A375 (cell line): ENCODE results near the gene RNF166. TPM values are rescaled to one million over a fixed set of nuclear protein-coding genes. Genes with fewer than 3 reads are reported as not detected.

Experiments used
- total RNA-seq: library from RNA; depleted of rRNA; stranded (reverse); fragments of >200 nt; shearing (Covaris generic); gene quantifications from 2 replicates; pipeline ENCODE4 v1.2.3, GENCODE V29; 2014; rRNA removed

Gene RNF166, protein sequence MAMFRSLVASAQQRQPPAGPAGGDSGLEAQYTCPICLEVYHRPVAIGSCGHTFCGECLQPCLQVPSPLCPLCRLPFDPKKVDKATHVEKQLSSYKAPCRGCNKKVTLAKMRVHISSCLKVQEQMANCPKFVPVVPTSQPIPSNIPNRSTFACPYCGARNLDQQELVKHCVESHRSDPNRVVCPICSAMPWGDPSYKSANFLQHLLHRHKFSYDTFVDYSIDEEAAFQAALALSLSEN
- total RNA-seq: 28.6 and 36.2 TPM in 2 replicates

DNA sequence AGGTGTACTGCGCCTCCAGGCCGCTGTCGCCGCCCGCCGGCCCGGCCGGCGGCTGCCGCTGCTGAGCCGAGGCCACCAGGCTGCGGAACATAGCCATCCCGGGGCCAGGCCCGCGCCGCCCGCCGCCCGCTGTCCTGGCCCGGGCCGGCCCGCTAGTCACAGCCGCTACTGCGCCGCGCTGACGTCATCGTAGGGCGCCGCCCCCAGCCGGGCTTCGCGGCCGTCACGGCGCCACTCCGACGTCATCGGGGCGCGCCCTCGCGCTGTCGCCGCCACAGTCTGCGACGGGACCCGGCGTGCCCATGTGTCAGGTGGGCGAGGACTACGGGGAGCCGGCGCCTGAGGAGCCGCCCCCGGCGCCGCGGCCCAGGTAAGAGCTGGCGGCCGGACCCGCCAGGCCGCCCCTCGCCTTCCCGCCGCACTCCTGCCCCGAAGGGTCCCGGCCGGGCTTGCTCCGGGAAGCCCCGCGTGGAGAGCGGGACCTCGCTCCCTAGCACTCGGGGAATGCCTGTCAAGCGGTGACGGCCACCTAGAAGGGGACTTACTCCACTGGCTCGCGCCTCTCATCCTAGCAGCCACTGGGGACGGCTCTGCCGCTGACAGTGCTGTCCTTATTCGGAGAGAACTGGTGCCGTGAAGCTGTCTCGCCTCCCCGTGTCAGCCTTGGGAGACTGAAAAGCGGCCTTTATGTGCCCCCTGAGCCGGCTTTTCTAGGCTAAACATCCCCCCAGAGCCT is at the start of gene RNF166, which contains the start of gene CTU2:
Gene RNF166, minus strand, starts transcription at position 180 of the 736 bp plus-strand sequence. Its CDS starts 83 bp downstream, at position 97.
Gene CTU2, plus strand, starts transcription at position 275 of the 736 bp plus-strand sequence. Its CDS starts 28 bp downstream, at position 303.

DNA sequence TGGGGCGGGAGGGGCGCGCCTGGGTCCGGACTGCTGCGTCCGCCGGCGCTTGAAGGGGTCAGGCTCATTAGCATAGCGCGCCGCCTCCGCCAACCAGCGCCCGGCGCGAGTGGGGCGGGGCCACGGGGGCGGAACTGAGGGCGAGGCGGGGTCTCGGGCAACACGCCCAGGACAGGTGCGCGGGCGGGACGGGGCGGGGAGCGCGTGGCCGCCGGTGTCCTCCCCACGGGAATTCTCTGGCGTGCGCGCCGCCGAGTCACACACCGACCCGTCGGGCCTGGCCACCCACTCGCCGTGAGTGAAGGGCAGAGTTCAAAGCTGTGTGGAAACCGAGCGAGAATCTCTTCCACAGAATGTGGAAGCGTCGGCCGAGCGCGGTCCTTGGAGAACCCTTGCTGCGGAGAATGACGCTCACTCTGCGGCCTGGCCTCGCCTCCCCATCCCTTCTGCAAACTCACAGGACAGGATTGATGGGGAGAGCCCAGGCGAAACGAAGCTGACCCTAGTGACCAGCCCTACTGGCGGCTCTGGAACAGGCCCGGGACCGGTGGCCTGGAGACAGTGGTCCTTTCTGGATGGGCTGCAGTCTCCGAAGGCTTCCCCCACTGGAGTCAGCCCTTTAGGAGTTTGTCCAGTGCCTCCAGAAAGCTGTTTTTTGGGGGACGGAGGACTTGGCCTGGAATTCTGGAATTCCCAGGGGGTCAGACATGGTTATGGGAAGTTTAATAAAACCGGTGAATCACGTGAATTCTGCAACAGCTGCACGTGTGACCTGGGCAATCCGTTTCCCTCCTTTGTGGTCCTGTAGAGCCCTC is 19.6 kb downstream of the RNF166 start, which contains the start of gene SNAI3:
Gene SNAI3, minus strand, starts transcription at position 69 of the 815 bp plus-strand sequence. CDS start 101 bp downstream, outside the sequence.

DNA sequence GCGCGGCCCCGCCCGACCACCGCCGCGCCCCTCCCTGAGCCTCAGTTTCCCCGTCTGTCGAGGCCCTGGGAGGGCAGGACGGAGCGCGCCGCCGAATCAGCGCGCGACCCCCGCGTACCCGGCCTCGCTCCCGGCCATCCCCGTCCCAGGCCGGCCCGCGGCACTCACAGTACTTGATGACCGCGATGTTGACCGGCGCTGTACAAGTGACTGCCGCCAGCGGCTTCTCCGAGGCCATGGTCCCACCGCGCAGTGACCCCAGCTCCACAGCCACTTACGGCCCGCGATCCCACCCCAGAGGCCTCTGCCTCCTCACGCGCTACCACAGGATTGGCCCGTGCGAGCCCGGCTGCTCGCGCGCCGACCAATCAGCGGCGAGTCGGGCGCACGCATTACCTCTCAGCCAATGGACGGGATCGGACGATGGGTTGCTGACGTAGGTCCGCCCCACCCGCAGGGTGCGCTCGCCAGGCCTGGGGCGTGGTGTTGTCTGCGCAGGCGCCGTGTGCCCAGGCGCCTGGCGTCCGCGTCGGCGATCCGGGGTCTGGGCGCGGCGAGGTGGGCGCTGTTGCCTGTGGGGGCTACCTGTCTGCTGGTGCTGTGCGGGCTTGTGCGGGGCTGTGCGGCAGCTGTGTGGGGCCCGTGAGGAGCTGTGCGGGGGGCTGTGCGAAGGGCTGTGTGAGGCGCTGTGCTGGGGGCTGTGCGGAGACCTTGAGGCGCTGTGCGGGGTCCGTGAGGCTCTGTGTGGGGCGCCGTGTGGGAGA is 43.2 kb downstream of the RNF166 start, which contains the start of gene MVD:
Gene MVD, minus strand, starts transcription at position 249 of the 764 bp plus-strand sequence. Its CDS starts 11 bp downstream, at position 238.

DNA sequence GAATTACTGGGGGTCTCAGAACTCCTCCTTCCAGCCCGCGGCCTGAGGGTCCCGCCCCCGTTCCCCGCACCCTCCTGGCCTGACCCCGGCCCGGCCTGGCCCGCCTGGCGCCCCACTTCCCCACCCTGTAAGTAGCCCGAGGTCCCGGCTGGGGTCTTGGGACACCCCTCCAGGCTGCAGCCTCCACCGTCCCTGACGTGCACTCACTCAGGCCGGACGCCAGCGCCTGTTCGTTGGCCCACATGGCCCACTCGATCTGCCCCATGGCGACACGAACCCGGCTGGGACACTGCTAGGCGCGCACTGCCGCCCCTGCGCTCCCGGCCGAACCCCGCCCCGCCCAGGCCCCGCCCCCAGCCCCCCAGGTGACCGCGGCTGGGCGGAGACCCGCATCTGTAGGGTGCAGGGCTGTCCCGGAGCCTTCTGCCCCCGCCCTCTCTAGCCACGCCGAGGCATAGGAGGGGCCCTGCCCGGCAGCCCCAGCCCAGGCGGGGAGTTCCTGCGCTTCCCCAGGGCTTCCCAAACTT is 55.4 kb downstream of the RNF166 start, which contains the start of gene CYBA:
Gene CYBA, minus strand, starts transcription at position 305 of the 527 bp plus-strand sequence. Its CDS starts 40 bp downstream, at position 265.

Other genes with a start within 250 kb of the RNF166 start
- gene ZC3H18, start 136.0 kb downstream of the RNF166 start, total RNA-seq: 25.3 and 27.4 TPM in 2 replicates
- 0.15 TPM in 1 of 2 replicates, not detected in the other for gene IL17C, start 67.8 kb downstream of the RNF166 start, total RNA-seq
- gene CYBA, start 55.4 kb downstream of the RNF166 start, total RNA-seq: 274 and 319 TPM in 2 replicates
- gene MVD, start 43.3 kb downstream of the RNF166 start, total RNA-seq: 14.1 and 17.1 TPM in 2 replicates
- 0.16 TPM in 1 of 2 replicates, not detected in the other for gene SNAI3, start 19.9 kb downstream of the RNF166 start, total RNA-seq
- gene CTU2, start 95 bp upstream of the RNF166 start, total RNA-seq: 27.1 and 35.6 TPM in 2 replicates
- 172 and 177 TPM in 2 replicates for gene PIEZO1, start 78.8 kb upstream of the RNF166 start, total RNA-seq
- gene CDT1, start 97.4 kb upstream of the RNF166 start, total RNA-seq: 68.2 and 88.4 TPM in 2 replicates
- gene APRT, start 105.5 kb upstream of the RNF166 start, total RNA-seq: 235 and 258 TPM in 2 replicates
- gene GALNS, start 150.5 kb upstream of the RNF166 start, total RNA-seq: 6.6 and 7.9 TPM in 2 replicates
- gene TRAPPC2L, start 150.7 kb upstream of the RNF166 start, total RNA-seq: 49.9 and 51.0 TPM in 2 replicates
- gene PABPN1L, start 160.3 kb upstream of the RNF166 start, total RNA-seq: not detected in 2 replicates